Iris pigment epithelial cell (primary cell): ENCODE results near the gene UQCRC1.

Experiments
- DNase-seq: peaks from one replicate; pipeline ENCODE4 v3.0.0-alpha.2; 2011; ENCODE audit warnings: low read depth

The UQCRC1 gene

DNA sequence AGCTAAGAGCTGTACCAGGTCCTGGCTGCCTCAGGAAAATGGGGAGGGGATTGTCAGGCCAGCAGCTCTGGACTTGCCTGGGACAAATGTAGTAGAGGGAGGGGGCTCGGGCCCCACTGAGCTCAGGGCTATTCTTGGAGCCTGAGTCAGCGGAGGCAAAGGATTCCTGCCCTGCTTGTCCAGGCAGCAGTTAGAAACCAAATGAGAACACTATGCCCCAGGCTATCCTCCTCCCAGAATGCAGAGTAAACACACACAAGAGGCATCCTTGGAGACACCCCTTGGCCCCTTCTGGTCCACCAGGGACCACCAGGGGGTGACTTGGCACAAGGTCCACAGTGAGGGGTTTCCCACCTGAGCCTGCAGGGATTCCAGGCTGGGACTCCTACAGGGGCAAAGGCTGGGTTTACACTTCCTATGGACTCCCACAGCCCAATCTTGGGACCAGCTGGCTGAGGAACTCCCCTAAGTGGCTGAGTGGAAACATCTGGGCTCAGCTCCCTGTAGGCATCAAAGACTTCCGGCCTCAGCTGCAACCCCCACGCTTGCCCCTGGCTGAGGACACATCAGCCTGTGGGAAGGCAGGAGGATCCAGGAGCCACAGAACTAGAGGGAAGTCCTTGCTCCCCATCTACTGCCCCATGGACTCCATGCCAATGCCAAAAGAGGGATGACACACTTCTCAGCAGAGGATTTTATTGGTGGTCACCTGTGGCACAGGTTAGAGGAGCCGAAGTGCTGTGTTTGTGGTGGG is 10.9 kb downstream of the UQCRC1 start:
- peak; percentile 85 for DNase-seq

DNA sequence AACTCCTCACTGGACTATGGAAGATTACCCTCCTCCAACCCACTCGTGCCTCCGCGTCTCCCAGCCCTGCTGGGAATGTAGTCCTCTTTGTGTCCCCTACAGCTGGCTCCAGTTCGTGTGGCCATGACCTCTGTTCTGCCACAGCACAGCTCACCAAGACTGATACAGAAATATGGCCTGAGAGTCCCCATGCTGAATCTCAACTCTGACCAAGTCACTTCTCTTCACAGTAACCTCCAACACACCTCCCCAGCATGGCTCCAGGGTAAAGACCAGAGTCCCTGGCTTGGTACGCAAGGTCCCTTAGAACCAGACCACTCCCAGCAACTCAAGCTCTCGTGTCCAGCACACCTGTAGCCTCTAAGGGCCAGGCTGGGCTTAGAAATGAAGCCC is 12.0 kb downstream of the UQCRC1 start:
- DNase-seq = no peak

DNA sequence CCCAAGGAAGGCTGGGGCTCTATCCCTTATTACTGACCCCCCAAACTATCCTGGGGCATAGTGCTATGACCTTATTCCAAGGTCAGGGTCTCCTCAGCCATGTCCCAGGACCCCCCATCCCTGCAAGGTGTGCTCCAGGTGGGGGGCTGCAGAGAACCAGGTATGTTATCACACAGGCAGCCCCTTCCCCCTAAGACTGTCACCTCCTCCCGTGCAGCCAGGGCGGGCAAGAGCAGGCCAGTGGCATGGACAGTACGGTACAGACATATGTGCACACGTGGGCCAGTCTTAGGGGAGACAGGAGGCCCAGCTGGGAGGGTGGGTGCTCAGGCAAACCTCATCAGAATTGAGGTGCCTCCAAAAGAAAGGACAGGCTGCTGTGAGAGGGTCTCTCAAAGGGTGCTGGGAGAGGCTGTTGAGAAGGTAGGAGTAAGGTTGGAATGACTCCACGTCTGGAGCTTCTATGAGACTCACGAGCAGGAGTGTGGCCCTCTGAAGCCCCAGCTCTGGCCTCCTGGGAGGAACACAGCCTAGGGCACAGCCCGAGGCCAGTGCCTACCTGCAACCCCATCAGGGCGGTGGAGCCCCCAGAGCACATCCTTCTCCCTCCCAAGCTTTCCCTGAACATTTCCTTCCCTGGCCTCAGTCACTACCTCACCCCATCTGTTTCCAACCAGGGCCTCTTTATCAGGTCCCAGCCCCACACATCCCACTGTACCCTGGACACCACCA is 12.6 kb downstream of the UQCRC1 start:
- DNase-seq = no peak

DNA sequence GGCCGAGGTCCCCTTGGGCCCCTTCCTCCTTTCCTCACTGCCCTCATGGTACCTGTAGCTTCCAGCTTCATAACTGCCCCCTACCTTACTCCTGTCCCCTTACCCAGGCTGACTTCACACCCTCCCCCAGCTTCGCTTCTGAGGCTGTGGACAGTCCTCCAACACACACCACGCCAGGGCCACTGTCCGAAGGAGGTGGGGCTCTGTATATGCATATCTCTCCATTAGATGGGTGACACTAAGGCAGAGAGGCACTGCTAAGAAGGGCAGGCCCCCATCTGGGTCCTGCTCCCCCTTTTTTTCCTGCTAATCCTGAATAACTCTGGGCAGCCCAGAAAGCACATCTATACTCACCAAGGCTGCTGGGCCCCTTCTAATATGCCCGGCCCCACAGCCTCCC is 13.3 kb downstream of the UQCRC1 start:
- no peak for DNase-seq

DNA sequence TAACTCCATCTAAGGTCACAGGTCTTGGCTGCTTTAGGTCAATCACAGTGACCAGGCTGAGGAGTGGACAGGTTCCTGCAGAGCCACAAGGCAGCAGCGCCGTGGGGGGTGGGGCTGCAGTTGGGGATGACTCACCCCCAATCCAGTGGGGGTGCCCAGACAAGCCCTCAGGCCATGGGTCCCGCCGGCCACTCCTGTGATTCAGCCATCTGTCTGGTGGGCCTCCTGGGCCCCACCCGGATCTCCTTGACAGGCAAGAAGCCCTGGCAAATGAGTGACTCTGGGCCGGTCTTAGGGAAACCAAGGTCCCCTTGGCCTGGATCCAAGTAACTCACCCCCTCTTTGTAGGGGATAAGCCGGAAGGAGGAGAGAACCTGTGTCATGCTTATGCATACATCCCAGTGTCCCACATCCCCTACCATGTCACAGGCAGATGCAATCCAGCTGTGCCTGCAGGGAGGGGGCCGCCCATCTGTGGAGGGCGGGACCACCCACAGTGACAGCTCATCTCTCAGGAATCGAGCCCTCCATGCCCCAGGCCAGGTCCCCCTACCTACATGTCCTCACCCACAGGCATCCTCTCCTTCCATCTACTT is 13.8 kb downstream of the UQCRC1 start:
- peak; percentile 83 for DNase-seq

DNA sequence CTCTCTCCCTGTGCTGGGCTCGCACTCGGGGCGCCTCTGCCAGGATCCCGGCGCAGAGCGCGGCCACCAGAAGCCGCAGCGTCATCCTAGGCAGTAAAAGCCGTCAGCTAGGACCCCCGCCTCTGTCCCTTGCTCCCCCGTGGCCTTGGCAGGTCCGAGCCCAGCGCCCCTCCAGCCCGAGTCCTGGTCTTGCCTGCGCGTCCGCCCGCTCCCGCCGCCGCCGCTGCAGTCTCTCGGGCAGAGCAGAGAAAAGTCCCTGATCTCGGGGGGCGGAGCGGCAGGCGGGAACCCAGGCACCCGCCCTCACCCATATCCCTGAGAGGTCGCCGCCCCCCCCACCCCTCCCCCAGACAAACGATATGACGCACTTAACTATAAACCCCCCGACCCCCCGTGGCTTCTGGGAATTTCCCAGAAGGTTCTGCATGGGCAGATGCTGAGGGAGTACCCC is 14.3 kb downstream of the UQCRC1 start, which contains the start of gene COL7A1:
COL7A1 (minus strand) TSS at position 255 of the 451 bp plus-strand sequence; CDS start at position 85, 170 bp downstream.
- DNase-seq = no peak

DNA sequence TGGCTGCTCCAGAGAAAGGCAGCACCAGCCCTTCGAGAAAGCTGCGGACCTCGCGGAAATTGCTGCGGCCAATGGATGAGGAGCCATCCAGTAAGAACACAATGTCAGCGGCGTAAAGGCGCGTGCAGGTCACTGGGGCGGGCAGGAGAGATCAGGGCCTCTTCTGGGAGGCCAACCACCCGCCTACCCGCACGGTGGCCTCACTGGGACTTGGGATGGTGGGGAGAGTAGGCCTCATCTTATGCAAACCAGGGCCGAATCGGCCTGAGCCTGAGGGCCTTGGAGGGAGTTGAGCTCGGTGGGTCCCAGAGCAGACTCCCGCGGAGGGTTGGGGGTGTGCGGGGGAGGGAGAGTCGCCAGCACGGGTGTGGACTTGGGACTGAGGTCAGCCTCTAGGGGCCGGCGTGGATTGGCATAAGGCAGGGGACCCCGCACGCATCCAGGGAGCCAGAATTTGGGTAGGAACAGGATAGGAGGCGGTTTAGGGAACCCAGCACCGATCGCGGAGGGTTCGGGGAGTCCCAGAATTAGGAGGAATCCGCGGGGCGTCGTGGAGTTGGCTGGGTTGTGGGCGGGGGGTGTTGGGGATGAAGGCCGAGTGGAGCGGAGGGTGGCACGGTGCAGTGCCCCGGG is 14.9 kb downstream of the UQCRC1 start:
- no peak for DNase-seq

DNA sequence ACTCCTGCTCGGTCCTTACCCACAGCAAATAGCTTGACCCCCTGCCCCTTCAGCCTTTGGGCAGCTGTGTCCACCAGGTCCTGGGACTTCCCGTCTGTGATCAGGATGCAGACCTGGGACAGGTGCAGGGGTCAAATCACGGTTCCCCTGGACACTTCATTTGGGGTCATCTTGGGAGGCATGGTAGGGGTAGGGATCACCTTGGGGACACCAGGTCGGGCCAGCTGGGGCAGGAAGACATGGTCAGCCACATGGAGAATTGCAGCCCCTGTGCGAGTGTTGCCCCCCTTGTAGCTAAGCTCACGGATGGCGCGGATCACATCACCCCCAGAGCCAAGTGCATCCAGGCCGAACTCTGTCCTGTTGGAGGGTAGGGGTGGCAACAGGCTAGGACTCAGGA is 16.1 kb downstream of the UQCRC1 start:
- no peak for DNase-seq

DNA sequence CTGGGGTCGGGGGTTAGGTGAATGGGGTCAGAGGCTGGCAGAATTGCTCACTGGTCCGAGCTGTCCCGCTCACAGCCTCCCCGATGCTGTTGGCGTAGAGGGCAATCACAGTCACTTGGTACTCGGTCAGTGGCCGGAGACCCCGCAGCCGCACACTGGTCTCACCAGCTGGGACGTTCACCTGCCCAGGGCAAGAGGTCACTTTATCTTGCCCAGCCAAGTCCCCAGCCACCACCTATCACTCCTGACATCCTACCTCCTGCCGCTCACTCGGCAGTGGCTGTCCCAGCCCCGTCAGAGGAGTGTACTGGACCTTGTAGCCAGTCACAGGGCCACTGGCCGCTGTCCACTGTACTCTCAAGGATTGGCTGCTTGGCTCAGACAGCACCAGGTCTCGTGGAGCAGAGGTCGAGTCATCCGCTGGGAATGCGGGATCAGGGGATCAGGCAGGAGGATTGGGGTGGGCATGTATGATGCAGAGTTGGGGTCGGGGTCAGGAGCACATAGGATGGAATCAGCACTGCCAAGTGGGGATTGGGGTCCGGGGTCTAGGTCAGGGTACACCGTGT is 16.8 kb downstream of the UQCRC1 start:
- peak; percentile 15 for DNase-seq

DNA sequence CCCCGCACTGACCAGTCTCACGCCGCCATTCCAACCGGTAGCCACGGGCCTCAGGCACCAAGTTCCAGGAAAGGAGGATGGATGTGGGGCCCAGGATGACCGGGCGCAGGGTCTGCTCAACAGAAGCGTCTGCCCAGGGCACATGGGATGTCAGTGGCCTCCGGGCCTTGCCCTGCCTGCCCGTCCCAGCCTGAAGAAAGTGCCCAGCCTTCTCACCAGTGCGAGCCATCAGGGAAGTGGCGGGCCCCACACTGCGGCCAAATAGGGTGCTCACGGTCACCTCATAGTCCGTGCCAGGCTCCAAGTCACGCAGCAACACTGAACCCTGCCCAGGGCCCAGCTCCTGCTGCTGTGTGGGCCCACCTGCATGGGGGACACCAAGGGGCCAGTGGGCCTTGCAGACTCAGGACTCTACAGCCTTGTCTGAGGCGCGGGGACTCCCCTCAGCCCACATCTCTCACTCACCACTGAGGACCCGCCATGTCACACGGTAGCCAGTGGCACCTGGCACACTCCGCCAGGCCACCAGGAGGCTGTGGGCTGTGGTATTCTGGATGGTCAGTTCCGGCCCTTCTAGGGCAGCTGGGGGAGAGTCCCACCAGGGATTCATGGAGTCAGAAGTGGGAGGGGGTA is 17.4 kb downstream of the UQCRC1 start:
- no peak for DNase-seq

DNA sequence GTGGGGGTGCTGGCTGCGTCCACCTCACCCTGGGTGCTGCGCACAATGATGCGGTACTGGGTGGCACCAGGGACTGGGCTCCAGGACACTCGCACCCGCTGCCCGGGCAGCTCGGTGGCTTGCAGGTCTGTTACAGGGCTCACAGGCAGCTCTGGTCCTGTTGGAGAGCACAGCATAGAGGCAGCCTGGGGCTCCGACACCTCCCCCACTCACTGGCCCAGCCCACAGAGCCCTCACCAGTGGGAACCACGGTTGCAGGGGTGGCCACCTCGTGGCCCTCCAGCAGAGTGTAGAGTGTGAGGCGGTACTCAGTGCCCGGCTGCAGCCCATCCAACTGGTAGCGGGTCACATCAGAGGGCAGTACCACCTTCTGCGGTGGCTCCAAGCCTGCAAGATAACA is 18.0 kb downstream of the UQCRC1 start:
- DNase-seq = no peak

DNA sequence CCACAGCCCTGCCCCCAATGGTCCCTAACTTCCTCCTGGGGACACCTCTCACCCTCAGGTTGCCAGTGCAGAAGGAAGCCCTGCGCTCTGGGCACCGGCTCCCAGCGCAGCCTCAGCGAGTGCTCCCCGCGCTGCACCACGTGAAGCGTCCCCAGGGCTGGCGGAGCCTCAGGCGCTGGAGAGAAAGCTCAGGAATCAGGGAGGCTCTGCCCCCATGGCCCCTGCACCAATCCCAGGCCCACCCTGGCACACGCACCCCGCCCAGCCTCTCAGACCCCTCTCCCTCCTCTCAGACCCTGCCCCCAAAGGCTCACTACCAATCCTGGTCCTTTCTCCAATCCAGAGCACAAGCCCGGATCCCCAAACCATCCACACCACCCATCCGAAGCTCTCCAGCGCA is 21.2 kb downstream of the UQCRC1 start:
- DNase-seq = no peak

DNA sequence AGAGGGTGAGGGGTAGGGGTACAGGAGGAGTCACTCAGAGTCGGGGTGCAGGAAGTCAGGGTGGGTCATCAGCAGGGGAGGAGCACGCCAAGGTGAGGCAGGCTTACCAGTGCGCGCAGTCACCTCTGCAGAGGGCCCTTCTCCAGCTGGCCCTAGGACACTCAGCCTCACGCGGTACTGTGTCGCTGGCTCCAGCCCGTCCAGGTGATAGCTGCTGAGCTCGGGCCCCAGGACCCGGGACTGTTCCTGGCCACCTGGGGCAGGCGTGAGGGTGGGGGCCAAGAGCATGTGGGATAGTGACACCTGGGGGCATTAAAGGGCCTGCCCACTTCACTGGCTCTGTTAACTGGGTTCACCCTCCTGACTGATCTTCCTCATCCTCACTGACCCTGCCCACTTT is 21.8 kb downstream of the UQCRC1 start:
- no peak for DNase-seq

DNA sequence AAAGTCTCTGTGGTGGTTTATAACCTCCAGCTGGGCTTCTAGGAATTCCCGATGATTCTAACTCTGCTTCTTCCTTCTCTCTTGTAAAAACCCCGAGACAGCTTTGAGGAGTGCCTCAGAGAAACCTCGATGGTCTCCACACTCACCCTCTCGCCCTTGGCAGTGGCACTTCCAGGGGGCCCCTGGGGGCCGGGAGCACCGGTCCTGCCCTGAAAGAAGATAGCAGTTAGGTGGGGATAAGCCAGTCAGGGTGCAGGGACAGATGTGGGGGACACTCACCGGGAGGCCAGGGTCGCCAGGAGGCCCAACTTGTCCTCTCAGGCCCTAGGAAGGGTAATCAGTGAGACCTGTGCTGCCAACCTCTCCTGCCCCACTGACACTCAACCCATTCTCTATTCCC is 24.0 kb downstream of the UQCRC1 start:
- DNase-seq = no peak

DNA sequence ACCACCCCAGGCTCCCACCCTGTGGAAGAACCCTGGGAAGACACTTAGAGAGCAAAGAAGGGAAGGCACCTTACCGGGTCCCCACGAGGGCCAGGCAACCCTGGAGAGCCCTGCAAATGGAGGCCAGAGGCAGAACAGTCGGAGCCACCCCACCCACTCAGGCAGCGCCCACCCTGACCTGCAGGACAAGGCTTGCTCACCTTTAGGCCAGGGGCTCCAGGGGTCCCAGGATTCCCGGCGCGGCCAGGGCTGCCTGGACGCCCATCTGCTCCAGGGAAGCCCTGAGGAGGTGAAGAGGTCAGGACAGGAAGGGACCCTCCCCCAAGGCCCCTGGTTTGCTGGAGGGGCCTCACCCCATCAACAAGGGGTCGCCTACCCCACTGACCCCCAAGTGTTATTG is 24.6 kb downstream of the UQCRC1 start:
- no peak for DNase-seq

DNA sequence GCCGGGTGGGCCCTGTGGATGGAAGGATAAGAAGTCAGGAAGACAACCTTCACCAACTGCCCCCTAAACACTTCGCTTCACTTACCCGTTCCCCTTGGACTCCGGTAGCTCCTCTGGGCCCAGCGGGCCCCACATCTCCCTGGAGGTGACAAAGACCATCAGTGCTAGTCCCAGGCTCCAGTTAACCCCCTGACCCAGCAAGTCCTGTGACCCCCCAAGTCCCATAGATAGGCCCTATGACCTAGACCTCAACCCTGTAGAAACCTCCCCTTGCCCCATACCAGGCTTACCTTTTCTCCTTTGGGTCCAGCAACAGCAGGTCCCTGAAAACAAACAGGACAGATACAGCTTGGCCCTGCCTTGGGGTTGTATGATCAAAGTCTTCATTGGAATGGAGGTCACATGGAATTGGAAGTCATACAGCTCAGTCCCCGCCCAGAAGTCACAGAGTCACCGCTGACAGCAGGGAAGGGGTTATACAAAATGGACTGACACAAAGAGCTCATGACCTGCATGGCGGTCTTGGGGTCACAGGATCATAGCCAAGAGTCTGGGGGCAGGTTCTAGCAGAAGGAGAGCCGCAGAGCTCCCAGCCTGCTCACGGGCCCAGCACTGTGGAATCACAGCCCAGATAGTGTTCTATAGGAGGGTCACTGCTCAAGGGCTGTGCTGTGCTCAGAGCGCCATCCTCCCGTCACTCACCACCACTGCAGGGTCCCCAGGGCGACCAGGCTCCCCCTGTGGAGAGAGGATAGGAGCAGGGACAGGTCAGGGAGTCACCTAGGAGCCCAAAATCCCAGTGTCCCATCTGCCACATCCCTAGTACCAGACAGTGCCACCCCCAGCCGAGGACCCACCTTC is 27.6 kb downstream of the UQCRC1 start:
- DNase-seq = no peak

DNA sequence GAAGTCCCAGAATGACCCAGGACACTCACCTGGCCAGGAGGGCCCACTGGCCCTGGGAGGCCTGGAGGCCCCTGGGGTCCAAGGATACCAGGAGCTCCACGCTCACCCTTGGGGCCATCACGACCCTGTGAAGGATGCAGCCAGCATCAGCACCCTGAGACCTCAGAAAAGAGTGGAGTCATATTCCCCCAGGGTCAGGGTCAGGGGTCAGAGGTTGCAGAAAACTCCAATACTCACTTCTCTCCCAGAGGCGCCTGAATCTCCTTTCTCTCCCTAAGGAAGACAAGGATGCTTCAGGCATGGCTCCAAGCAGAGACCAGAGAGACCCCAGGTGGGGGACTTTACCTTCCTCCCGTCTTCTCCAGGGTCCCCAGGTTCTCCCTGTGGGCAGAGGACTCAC is 32.8 kb downstream of the UQCRC1 start:
- DNase-seq = no peak

DNA sequence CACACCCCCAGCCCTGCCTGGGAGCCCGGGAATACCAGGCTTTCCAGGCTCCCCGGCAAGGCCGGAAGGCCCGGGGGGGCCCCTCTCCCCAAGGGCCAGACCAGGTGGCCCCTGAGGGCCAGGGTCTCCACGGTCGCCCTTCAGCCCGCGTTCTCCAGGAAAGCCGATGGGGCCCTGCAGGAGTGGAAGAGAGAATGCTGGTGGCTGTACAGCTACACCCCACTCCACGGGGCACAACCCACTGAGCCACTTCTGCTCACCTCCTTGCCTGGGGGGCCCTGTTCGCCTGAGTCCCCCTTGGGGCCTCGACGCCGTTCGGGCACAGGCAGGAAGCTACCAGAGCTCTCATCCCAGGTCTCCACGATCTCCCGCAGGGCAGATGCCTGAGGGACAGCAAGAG is 34.1 kb downstream of the UQCRC1 start:
- no peak for DNase-seq

DNA sequence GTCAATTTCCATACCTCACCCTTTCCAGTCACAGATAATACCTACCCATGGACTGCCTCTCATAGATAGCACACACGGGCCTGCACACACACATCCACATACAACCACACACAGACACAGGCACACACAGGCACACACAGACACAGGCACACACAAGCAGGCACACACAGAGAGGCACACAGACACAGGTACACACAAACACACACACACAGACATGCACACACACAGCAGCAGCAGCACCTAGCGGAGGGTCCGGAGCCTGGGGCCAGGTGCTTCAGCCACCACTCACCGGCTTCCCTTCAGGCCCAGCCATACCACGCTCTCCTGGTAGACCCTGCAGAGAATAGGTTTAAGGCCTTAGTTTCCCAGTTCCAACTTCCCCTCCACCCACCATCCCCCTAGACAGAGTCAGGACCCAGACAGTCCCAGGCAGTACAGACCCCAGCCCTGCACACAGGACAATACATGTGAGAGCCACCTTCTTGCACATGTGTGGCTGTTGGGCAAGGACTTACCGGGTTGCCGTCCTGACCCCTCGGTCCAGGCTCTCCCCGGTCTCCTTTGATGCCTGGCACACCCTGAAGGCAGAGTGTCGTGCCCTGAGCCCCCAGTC is 35.4 kb downstream of the UQCRC1 start:
- no peak for DNase-seq

DNA sequence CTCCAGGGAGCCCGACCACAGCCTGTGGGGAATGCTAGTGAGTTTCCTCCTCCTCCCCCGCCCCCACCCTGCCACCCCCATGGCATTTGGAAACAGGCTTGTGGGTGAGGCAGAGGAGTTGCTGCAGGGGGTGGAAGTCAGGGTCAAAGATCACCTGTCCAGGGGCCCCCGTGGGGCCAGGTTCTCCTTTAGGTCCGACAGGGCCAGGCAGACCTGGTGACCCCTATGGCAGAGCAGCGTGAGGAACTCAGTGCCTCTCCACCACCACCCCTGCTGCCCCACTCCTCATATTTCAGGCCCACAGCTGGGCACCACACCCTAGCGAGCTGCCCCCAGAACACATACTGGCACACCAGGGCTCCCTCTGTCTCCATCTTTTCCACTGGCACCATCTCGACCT is 36.9 kb downstream of the UQCRC1 start:
- no peak for DNase-seq
